Raji (cell line): ENCODE results near the gene CETN2.

ENCODE experiments used
- POLR2A ChIP-seq: IDR thresholded peaks from 2 replicates; pipeline ENCODE4 v1.6.1; 2011; ENCODE audit warnings: low read depth, low read length, control low read depth; ENCODE audit not compliant: insufficient read depth

The CETN2 gene

GRCh38 chrX:152845618-152846240 is 15.2 kb upstream of the CETN2 start:
- TF ChIP-seq POLR2A = no peak

- no peak for TF ChIP-seq POLR2A
Observed at GRCh38 chrX:152844256-152844655, 13.7 kb upstream of the CETN2 start.

- no peak for TF ChIP-seq POLR2A
Observed at GRCh38 chrX:152843852-152844251, 13.3 kb upstream of the CETN2 start.

- TF ChIP-seq POLR2A = no peak
Observed at GRCh38 chrX:152842772-152843338, 12.3 kb upstream of the CETN2 start.

- TF ChIP-seq POLR2A = no peak
Observed at GRCh38 chrX:152833378-152833777, 2.8 kb upstream of the CETN2 start.

- no peak for TF ChIP-seq POLR2A
Observed at GRCh38 chrX:152832520-152832919, 2.0 kb upstream of the CETN2 start.

GRCh38 chrX:152831391-152831790 is 834 bp upstream of the CETN2 start:
- TF ChIP-seq POLR2A = no peak

- TF ChIP-seq POLR2A = no peak
Observed at GRCh38 chrX:152824841-152825374, 5.6 kb downstream of the CETN2 start.

GRCh38 chrX:152823657-152824056 is 6.9 kb downstream of the CETN2 start:
- TF ChIP-seq POLR2A = no peak

- TF ChIP-seq POLR2A = no peak
Observed at GRCh38 chrX:152822383-152823086, 8.0 kb downstream of the CETN2 start.

- TF ChIP-seq POLR2A = no peak
Observed at GRCh38 chrX:152821145-152821765, 9.3 kb downstream of the CETN2 start.

GRCh38 chrX:152819732-152820131 is 10.8 kb downstream of the CETN2 start:
- no peak for TF ChIP-seq POLR2A

GRCh38 chrX:152819266-152819665 is 11.3 kb downstream of the CETN2 start:
- TF ChIP-seq POLR2A = no peak

GRCh38 chrX:152818356-152818755 is 12.2 kb downstream of the CETN2 start:
- TF ChIP-seq POLR2A = no peak

- TF ChIP-seq POLR2A = no peak
Observed at GRCh38 chrX:152817078-152817764, 13.3 kb downstream of the CETN2 start.
